Liver (tissue), 3 donors: ENCODE results near the gene TSR2.

ENCODE experiments used
- ATF3 ChIP-seq: IDR thresholded peaks from 2 replicates; pipeline ENCODE4 v1.6.1; 2016; ENCODE audit warnings: antibody characterized with exemption
- CTCF ChIP-seq: fragments of 150-350 bp; IDR thresholded peaks from 2 replicates; pipeline ENCODE4 v1.5.1; 2017; ENCODE audit warnings: improper control_type of control experiment, low read depth, low read length; ENCODE audit not compliant: missing input control
- EGR1 ChIP-seq, 2 donors: IDR thresholded peaks; 2 replicates each; pipeline ENCODE4 v1.6.1; 2016 to 2018; ENCODE audit warnings: antibody characterized with exemption in 2 of 2, low read depth in 2 of 2
- FOXA1 ChIP-seq: IDR thresholded peaks from 2 replicates; pipeline ENCODE4 v1.6.1; 2016; ENCODE audit warnings: antibody characterized with exemption
- FOXA2 ChIP-seq: IDR thresholded peaks from 2 replicates; pipeline ENCODE4 v1.6.1; 2016; ENCODE audit warnings: antibody characterized with exemption
- GABPA ChIP-seq, 2 donors: IDR thresholded peaks in 1 of 2; conservative IDR thresholded peaks in 1 of 2; 2 replicates each; pipeline ENCODE4 v1.6.1; 2016; ENCODE audit warnings: antibody characterized with exemption in 2 of 2, mild to moderate bottlenecking in 1 of 2, moderate library complexity in 1 of 2
- JUND ChIP-seq, 2 donors: IDR thresholded peaks; 2 replicates each; pipeline ENCODE4 v1.6.1; 2016; ENCODE audit warnings: antibody characterized with exemption in 2 of 2
- MAX ChIP-seq: IDR thresholded peaks from 2 replicates; pipeline ENCODE4 v1.6.1; 2016; ENCODE audit warnings: antibody characterized with exemption
- RAD21 ChIP-seq, 2 donors: IDR thresholded peaks; 2 replicates each; pipeline ENCODE4 v1.6.1; 2016; ENCODE audit warnings: antibody characterized with exemption in 2 of 2, mild to moderate bottlenecking in 2 of 2
- REST ChIP-seq: IDR thresholded peaks from 2 replicates; pipeline ENCODE4 v1.6.1; 2016; ENCODE audit warnings: antibody characterized with exemption, mild to moderate bottlenecking
- SP1 ChIP-seq: IDR thresholded peaks from 2 replicates; pipeline ENCODE4 v1.6.1; 2018; ENCODE audit warnings: antibody characterized with exemption, mild to moderate bottlenecking
- TAF1 ChIP-seq: conservative IDR thresholded peaks from 2 replicates; pipeline ENCODE4 v1.6.1; 2016; ENCODE audit warnings: antibody characterized with exemption, mild to moderate bottlenecking
- YY1 ChIP-seq: IDR thresholded peaks from 2 replicates; pipeline ENCODE4 v1.6.1; 2016; ENCODE audit warnings: antibody characterized with exemption, mild to moderate bottlenecking
- ZBTB33 ChIP-seq: IDR thresholded peaks from 2 replicates; pipeline ENCODE4 v1.6.1; 2016; ENCODE audit warnings: antibody characterized with exemption
- donor health status: healthy.
- donor health status: healthy.

GRCh38 chrX:54435121-54435520 lies 5.1 kb upstream of the TSR2 start:
- TF ChIP-seq REST: no peak
- TF ChIP-seq JUND (IDR thresholded peaks at IDR 0.05): no peak
- TF ChIP-seq RAD21 (IDR thresholded peaks at IDR 0.05): no peak
- TF ChIP-seq EGR1 (IDR thresholded peaks at IDR 0.05; ENCODE audit: low read depth in 2 of 2): no peak
- no peak for TF ChIP-seq CTCF
- TF ChIP-seq YY1: no peak
- TF ChIP-seq SP1: no peak
- TF ChIP-seq TAF1: no peak
- TF ChIP-seq ZBTB33: no peak
- no peak for TF ChIP-seq MAX
- TF ChIP-seq GABPA (IDR thresholded peaks at IDR 0.05 in 1 of 2, conservative IDR thresholded peaks at IDR 0.05 in 1 of 2): no peak
- no peak for TF ChIP-seq FOXA2
- no peak for TF ChIP-seq ATF3
- no peak for TF ChIP-seq FOXA1
